Panc1 (cell line): ENCODE data around the gene ZFAND4. TPM values are rescaled to one million over a fixed set of nuclear protein-coding genes. Genes with fewer than 3 reads are reported as not detected.

Experiments used
- ATAC-seq: fragments of 200-7000 bp; cut with Tn5 transposase; 2 replicates; pipeline ENCODE4 v1.9.1; 2020; ENCODE audit warnings: mild to moderate bottlenecking, moderate library complexity
- BruUV-seq: library from RNA; stranded (reverse); fragments of 400-500 nt; replicated peaks from 2 replicates; lab custom pipeline; 2021; lab: Mats Ljungman, UMichigan
- CTCF ChIA-PET: fragments of 300-600 bp; sonication (Branson Sonifier 250); formaldehyde crosslinking; loops from one replicate; lab custom pipeline; 2022; ENCODE audit warnings: antibody characterized with exemption; lab: Charles Lee
- POLR2A ChIA-PET: fragments of 300-600 bp; sonication (Branson Sonifier 250); formaldehyde crosslinking; loops from one replicate; lab custom pipeline; 2022; ENCODE audit warnings: antibody characterized with exemption; lab: Charles Lee
- DNase-seq: peaks from one replicate; pipeline ENCODE4 v3.0.0-alpha.2; 2010; ENCODE audit warnings: low read depth, low spot score
- H3K27ac ChIP-seq: 2 replicates; pipeline ENCODE4 v1.5.1; 2011; ENCODE audit warnings: mild to moderate bottlenecking, low read length, inconsistent platforms
- H3K27me3 ChIP-seq: fragments of 200-500 bp; sonication (Bioruptor generic); 2 replicates; pipeline ENCODE4 v1.6.0; 2014; ENCODE audit warnings: low read length, inconsistent platforms; ENCODE audit not compliant: control insufficient read depth, insufficient read depth
- H3K36me3 ChIP-seq: fragments of 200-500 bp; sonication (Bioruptor generic); 2 replicates; pipeline ENCODE4 v1.5.1; 2014; ENCODE audit warnings: inconsistent platforms, mild to moderate bottlenecking, low read length, moderate library complexity; ENCODE audit not compliant: control insufficient read depth, insufficient read depth
- H3K4me1 ChIP-seq: 2 replicates; pipeline ENCODE4 v1.5.1; 2011; ENCODE audit warnings: inconsistent platforms, mild to moderate bottlenecking, low read length, moderate library complexity; ENCODE audit not compliant: control insufficient read depth, insufficient read depth
- H3K4me3 ChIP-seq, 2 experiments: 2 replicates each; pipeline ENCODE4 v1.5.1; 2011 to 2012; ENCODE audit warnings: low read depth in 2 of 2, low read length in 2 of 2, mild to moderate bottlenecking in 2 of 2, inconsistent platforms in 1 of 2, moderate library complexity in 1 of 2
- H3K9me3 ChIP-seq: fragments of 200-500 bp; sonication (Bioruptor generic); 2 replicates; pipeline ENCODE4 v1.5.1; 2014; ENCODE audit warnings: low read depth, mild to moderate bottlenecking, inconsistent platforms, low read length, moderate library complexity; ENCODE audit not compliant: control insufficient read depth, insufficient read depth
- POLR2AphosphoS5 ChIP-seq: IDR thresholded peaks from 2 replicates; pipeline ENCODE4 v1.6.1; 2012; ENCODE audit warnings: mild to moderate bottlenecking, low read depth, low read length, moderate library complexity
- SIN3A ChIP-seq: IDR thresholded peaks from 2 replicates; pipeline ENCODE4 v1.6.1; 2012; ENCODE audit warnings: low read depth, mild to moderate bottlenecking, low read length, moderate library complexity, borderline replicate concordance; ENCODE audit not compliant: insufficient read depth
- TCF7L2 ChIP-seq: IDR thresholded peaks from 2 replicates; pipeline ENCODE4 v1.6.1; 2011; ENCODE audit warnings: mild to moderate bottlenecking, low read depth, low read length, inconsistent platforms
- in situ Hi-C: cut with HindIII; loops from 2 replicates; pipeline ENCODE4 v1.10.0; 2016; ENCODE audit warnings: low sequenced_read_pairs, low pct_unique_long_range_greater_than_20kb
- intact Hi-C: fragments of 100-400 bp; cut with micrococcal nuclease; formaldehyde crosslinking; loops from one replicate; pipeline ENCODE4 v1.10.0; 2022; ENCODE audit not compliant: unreplicated experiment
- total RNA-seq: library from RNA; stranded (reverse); gene quantifications from one replicate; pipeline ENCODE4 v1.2.1, GENCODE V29; 2021; ENCODE audit not compliant: unreplicated experiment
- TF ChIP-seq, protein P1 (sequence below), 2 experiments: IDR thresholded peaks; 2 replicates each; pipeline ENCODE4 v1.6.1; 2011 to 2012; ENCODE audit warnings: low read depth in 2 of 2, control low read depth in 1 of 2, low read length in 1 of 2, mild to moderate bottlenecking in 1 of 2, moderate library complexity in 1 of 2; ENCODE audit not compliant: insufficient read depth in 1 of 2
- TF ChIP-seq, protein P2 (sequence below): fragments of 450-650 bp; IDR thresholded peaks from 2 replicates; pipeline ENCODE4 v1.5.1; 2017; ENCODE audit warnings: mild to moderate bottlenecking

Gene ZFAND4
- total RNA-seq, 1 experiment from 2014 or later: 23.6 TPM

DNA sequence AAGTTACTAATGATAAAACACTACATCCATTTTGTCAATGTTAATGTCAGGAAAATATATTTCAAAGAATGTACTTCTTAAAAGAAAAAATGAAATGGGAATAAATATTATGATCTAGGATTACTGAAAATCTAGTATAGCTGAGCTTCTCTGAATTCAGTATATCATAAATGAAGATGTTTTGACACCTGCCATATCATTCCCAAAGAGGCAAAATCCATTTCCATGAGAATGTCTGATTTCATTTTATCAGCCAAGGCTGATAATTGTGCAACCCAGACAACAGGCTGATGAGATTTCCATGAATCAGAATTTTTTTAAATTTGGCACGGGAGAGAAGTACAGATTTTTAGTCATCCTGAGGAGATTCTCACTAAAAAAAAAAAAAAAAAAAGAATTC is 32.5 kb downstream of the ZFAND4 start:
- ATAC-seq: no peak
- POLR2A ChIA-PET: no interaction called here
- Histone ChIP-seq H3K9me3 (peaks cover 3% of the 10 kb centered on the region; the same call in 1 of the 2 replicates), H3K4me3 (no peak overlapping the region), H3K27me3 (no peaks in the 10 kb centered on the region), H3K27ac (no peak overlapping the region), H3K36me3 (no peaks in the 10 kb centered on the region), H3K4me1 (no peaks in the 10 kb centered on the region)
- TF ChIP-seq, protein P1, sequence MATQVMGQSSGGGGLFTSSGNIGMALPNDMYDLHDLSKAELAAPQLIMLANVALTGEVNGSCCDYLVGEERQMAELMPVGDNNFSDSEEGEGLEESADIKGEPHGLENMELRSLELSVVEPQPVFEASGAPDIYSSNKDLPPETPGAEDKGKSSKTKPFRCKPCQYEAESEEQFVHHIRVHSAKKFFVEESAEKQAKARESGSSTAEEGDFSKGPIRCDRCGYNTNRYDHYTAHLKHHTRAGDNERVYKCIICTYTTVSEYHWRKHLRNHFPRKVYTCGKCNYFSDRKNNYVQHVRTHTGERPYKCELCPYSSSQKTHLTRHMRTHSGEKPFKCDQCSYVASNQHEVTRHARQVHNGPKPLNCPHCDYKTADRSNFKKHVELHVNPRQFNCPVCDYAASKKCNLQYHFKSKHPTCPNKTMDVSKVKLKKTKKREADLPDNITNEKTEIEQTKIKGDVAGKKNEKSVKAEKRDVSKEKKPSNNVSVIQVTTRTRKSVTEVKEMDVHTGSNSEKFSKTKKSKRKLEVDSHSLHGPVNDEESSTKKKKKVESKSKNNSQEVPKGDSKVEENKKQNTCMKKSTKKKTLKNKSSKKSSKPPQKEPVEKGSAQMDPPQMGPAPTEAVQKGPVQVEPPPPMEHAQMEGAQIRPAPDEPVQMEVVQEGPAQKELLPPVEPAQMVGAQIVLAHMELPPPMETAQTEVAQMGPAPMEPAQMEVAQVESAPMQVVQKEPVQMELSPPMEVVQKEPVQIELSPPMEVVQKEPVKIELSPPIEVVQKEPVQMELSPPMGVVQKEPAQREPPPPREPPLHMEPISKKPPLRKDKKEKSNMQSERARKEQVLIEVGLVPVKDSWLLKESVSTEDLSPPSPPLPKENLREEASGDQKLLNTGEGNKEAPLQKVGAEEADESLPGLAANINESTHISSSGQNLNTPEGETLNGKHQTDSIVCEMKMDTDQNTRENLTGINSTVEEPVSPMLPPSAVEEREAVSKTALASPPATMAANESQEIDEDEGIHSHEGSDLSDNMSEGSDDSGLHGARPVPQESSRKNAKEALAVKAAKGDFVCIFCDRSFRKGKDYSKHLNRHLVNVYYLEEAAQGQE (IDR thresholded peaks at IDR 0.05; ENCODE audit: insufficient read depth in 1 of 2, low read depth in 2 of 2, low read length in 1 of 2): no peak
- no peak for TF ChIP-seq POLR2AphosphoS5
- no peak for TF ChIP-seq TCF7L2
- TF ChIP-seq, protein P2, sequence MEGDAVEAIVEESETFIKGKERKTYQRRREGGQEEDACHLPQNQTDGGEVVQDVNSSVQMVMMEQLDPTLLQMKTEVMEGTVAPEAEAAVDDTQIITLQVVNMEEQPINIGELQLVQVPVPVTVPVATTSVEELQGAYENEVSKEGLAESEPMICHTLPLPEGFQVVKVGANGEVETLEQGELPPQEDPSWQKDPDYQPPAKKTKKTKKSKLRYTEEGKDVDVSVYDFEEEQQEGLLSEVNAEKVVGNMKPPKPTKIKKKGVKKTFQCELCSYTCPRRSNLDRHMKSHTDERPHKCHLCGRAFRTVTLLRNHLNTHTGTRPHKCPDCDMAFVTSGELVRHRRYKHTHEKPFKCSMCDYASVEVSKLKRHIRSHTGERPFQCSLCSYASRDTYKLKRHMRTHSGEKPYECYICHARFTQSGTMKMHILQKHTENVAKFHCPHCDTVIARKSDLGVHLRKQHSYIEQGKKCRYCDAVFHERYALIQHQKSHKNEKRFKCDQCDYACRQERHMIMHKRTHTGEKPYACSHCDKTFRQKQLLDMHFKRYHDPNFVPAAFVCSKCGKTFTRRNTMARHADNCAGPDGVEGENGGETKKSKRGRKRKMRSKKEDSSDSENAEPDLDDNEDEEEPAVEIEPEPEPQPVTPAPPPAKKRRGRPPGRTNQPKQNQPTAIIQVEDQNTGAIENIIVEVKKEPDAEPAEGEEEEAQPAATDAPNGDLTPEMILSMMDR: no peak
- TF ChIP-seq SIN3A: no peak
- no peak for DNase-seq
- CTCF ChIA-PET: no interaction called here
- intact Hi-C loops: no loop called here
- BruUV-seq: no TSS peak
- in situ Hi-C loops: no loop called here

DNA sequence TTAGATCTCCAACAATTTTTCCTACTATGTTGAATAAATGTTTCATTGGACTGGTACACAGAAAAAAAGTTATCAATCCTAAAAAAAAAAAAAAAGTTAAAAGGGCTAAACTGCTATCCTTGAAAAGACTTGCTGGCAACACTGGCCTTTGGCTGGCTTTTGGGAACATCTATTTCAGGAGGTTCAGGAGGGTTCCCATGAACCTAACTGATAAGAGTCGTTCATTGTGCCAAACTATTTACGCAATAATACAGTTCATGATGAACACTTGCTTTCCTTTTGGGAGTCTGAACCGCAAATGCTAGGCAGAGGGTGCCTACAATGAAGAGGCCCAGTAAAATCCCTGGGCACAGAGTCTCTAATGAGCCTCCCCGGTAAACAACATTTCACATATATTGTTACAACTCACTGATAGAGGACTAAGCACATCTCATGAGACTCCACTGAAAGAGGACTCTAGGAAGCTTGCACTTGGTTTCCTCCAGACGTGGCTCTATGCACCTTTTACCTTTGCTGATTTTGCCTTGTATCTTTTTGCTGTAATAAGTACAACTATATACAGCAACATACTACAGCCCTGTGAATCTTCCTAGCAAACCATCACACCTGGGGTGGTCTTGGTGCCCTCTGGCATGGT is 45.0 kb downstream of the ZFAND4 start:
- intact Hi-C loops (no loop called here), in situ Hi-C loops (no loop called here)
- CTCF ChIA-PET: no interaction called here
- H3K4me3 ChIP-seq: no peak overlapping the region
- TF ChIP-seq, protein P1 (IDR thresholded peaks at IDR 0.05; ENCODE audit: insufficient read depth in 1 of 2, low read depth in 2 of 2, low read length in 1 of 2): no peak
- TF ChIP-seq TCF7L2: no peak
- TF ChIP-seq POLR2AphosphoS5: no peak
- TF ChIP-seq, protein P2: no peak
- TF ChIP-seq SIN3A: no peak
- DNase-seq (no peak), ATAC-seq (no peak)
- no peaks in the 10 kb centered on the region for H3K9me3 ChIP-seq
- no peaks in the 10 kb centered on the region for H3K36me3 ChIP-seq
- POLR2A ChIA-PET: no interaction called here
- H3K27ac ChIP-seq: no peak overlapping the region
- BruUV-seq: no TSS peak
- no peaks in the 10 kb centered on the region for H3K27me3 ChIP-seq
- no peaks in the 10 kb centered on the region for H3K4me1 ChIP-seq
